PC-3 (cell line): ENCODE measurements around the gene PIN4. TPM values are rescaled to one million over a fixed set of nuclear protein-coding genes. Genes with fewer than 3 reads are reported as not detected.

Source experiments
- ATAC-seq: fragments of 200-7000 bp; cut with Tn5 transposase; 2 replicates; pipeline ENCODE4 v1.9.1; 2020; ENCODE audit warnings: mild to moderate bottlenecking, moderate library complexity
- BruUV-seq: library from RNA; stranded (reverse); fragments of 400-500 nt; replicated peaks from 2 replicates; lab custom pipeline; 2021; lab: Mats Ljungman, UMichigan
- CTCF ChIA-PET: fragments of 300-600 bp; sonication (Branson Sonifier 250); formaldehyde crosslinking; loops from one replicate; lab custom pipeline; 2022; ENCODE audit warnings: antibody characterized with exemption; lab: Charles Lee
- POLR2A ChIA-PET: fragments of 300-600 bp; sonication (Branson Sonifier 250); formaldehyde crosslinking; loops from one replicate; lab custom pipeline; 2022; ENCODE audit warnings: antibody characterized with exemption; ENCODE audit not compliant: unreplicated experiment; lab: Charles Lee
- DNase-seq: peaks from one replicate; pipeline ENCODE4 v3.0.0-alpha.2; 2015
- H2AFZ ChIP-seq: fragments of 300-600 bp; sonication (generic); 2 replicates; pipeline ENCODE4 v1.6.0; 2016; ENCODE audit warnings: antibody characterized with exemption, low read length
- H3F3A ChIP-seq: fragments of 300-600 bp; sonication (generic); one replicate; pipeline ENCODE4 v1.6.0; 2017; ENCODE audit warnings: antibody characterized with exemption, low read length, control low read depth, mild to moderate bottlenecking; ENCODE audit not compliant: unreplicated experiment
- H3K27ac ChIP-seq: fragments of 300-600 bp; sonication (generic); 2 replicates; pipeline ENCODE4 v1.5.1; 2016; ENCODE audit warnings: mild to moderate bottlenecking, low read length
- H3K27me3 ChIP-seq: fragments of 300-600 bp; sonication (generic); 2 replicates; pipeline ENCODE4 v1.6.1; 2016; ENCODE audit warnings: low read length, mixed read lengths
- H3K36me3 ChIP-seq: fragments of 300-600 bp; sonication (generic); 2 replicates; pipeline ENCODE4 v1.6.1; 2016; ENCODE audit warnings: low read depth, mixed run types, low read length, mixed read lengths
- H3K4me1 ChIP-seq: fragments of 300-600 bp; sonication (generic); 2 replicates; pipeline ENCODE4 v1.5.1; 2016; ENCODE audit warnings: low read length; ENCODE audit not compliant: insufficient read depth
- H3K4me2 ChIP-seq: fragments of 300-600 bp; sonication (generic); 2 replicates; pipeline ENCODE4 v1.6.0; 2016; ENCODE audit warnings: low read length
- H3K4me3 ChIP-seq: fragments of 300-600 bp; sonication (generic); 2 replicates; pipeline ENCODE4 v1.5.1; 2016; ENCODE audit warnings: mild to moderate bottlenecking, low read length, mixed read lengths
- H3K79me2 ChIP-seq: fragments of 300-600 bp; sonication (generic); 2 replicates; pipeline ENCODE4 v1.6.1; 2017; ENCODE audit warnings: low read length, mixed read lengths
- H3K9ac ChIP-seq: fragments of 300-600 bp; sonication (generic); 2 replicates; pipeline ENCODE4 v1.6.0; 2016; ENCODE audit warnings: mild to moderate bottlenecking, low read length
- H3K9me2 ChIP-seq: fragments of 300-600 bp; sonication (generic); replicated peaks from 2 replicates; pipeline ENCODE4 v1.6.1; 2016; ENCODE audit warnings: mixed run types, low read length, mixed read lengths
- H3K9me3 ChIP-seq: fragments of 300-600 bp; sonication (generic); 2 replicates; pipeline ENCODE4 v1.6.1; 2016; ENCODE audit warnings: low read length, mixed read lengths
- H4K20me1 ChIP-seq: fragments of 300-600 bp; sonication (generic); 2 replicates; pipeline ENCODE4 v1.6.1; 2016; ENCODE audit warnings: low read length, mixed read lengths
- EZH2 ChIP-seq: fragments of 300-600 bp; sonication (generic); IDR thresholded peaks from one replicate; pipeline ENCODE4 v1.6.1; 2017; ENCODE audit warnings: antibody characterized with exemption, mild to moderate bottlenecking, low read length; ENCODE audit not compliant: unreplicated experiment
- EZH2phosphoT487 ChIP-seq: fragments of 300-600 bp; sonication (generic); IDR thresholded peaks from 2 replicates; pipeline ENCODE4 v1.6.1; 2018; ENCODE audit warnings: mild to moderate bottlenecking, antibody characterized with exemption, low read length, borderline replicate concordance
- intact Hi-C: fragments of 100-400 bp; cut with micrococcal nuclease; formaldehyde crosslinking; loops from 2 replicates; pipeline ENCODE4 v1.9.0; 2023
- total RNA-seq: library from RNA; depleted of rRNA; stranded (reverse); fragments of >200 nt; gene quantifications from 2 replicates; pipeline ENCODE4 v1.2.3, GENCODE V29; 2014
- TF ChIP-seq, protein P1 (sequence below): fragments of 300-600 bp; sonication (generic); conservative IDR thresholded peaks from 2 replicates; pipeline ENCODE4 v1.5.1; 2017; ENCODE audit warnings: antibody characterized with exemption, low read depth, mild to moderate bottlenecking, low read length

The PIN4 gene
- total RNA-seq, 1 experiment from 2014 or later = 30.0 TPM

DNA sequence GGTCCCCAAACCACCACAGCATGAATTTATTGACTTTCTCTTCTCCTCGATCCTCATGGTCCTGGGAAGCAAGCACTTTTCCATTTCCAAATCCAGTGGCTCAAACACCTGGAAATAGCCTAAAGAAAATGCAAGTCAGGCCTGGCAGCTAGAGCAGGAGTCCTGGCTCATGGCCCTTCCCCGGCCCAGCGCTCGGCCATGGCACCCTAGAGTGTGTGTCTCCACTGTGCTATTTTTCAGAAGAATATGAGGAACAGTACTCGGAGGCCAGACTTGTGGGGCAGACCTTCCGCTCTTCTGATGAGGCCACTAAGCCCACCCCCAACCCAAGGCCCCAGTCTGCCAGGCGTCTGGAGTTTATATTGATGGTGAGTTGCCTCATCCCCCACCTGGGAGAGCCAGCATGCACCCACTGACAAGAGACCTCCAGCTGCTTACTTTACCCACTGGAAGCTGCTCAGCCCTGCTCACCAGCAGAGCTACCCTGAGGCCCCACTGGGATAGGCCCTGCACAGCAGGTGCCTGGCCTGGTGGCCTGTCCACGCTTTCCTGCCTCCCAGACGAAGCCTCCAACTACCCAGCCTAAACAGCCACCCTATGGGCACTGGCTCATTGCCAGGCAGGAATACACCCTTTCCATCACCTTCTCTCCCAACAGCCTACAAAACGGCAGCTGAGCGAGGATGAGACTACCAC is 47.6 kb upstream of the PIN4 start:
- ATAC-seq (no peak), DNase-seq (no peak)
- ChIA-PET CTCF (no interaction called here), POLR2A (no interaction called here)
- H3K9me3 ChIP-seq = no peaks in the 10 kb centered on the region
- TF ChIP-seq EZH2phosphoT487 = no peak
- TF ChIP-seq, protein P1, sequence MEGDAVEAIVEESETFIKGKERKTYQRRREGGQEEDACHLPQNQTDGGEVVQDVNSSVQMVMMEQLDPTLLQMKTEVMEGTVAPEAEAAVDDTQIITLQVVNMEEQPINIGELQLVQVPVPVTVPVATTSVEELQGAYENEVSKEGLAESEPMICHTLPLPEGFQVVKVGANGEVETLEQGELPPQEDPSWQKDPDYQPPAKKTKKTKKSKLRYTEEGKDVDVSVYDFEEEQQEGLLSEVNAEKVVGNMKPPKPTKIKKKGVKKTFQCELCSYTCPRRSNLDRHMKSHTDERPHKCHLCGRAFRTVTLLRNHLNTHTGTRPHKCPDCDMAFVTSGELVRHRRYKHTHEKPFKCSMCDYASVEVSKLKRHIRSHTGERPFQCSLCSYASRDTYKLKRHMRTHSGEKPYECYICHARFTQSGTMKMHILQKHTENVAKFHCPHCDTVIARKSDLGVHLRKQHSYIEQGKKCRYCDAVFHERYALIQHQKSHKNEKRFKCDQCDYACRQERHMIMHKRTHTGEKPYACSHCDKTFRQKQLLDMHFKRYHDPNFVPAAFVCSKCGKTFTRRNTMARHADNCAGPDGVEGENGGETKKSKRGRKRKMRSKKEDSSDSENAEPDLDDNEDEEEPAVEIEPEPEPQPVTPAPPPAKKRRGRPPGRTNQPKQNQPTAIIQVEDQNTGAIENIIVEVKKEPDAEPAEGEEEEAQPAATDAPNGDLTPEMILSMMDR = no peak
- TF ChIP-seq EZH2 = no peak
- no peak overlapping the region for H3K4me2 ChIP-seq
- H4K20me1 ChIP-seq = no peaks in the 10 kb centered on the region
- H2AFZ ChIP-seq = no peak overlapping the region
- BruUV-seq = no TSS peak
- H3K79me2 ChIP-seq = no peaks in the 10 kb centered on the region
- H3K9ac ChIP-seq = no peak overlapping the region
- H3K4me1 ChIP-seq = no peaks in the 10 kb centered on the region; the same call in 1 of the 2 replicates
- H3F3A ChIP-seq = no peaks in the 10 kb centered on the region
- peaks cover 12% of the 10 kb centered on the region for H3K27me3 ChIP-seq
- intact Hi-C loops = no loop called here
- H3K9me2 ChIP-seq = no peaks in the 10 kb centered on the region
- no peaks in the 10 kb centered on the region for H3K36me3 ChIP-seq
- H3K4me3 ChIP-seq = no peak overlapping the region
- H3K27ac ChIP-seq = no peak overlapping the region

DNA sequence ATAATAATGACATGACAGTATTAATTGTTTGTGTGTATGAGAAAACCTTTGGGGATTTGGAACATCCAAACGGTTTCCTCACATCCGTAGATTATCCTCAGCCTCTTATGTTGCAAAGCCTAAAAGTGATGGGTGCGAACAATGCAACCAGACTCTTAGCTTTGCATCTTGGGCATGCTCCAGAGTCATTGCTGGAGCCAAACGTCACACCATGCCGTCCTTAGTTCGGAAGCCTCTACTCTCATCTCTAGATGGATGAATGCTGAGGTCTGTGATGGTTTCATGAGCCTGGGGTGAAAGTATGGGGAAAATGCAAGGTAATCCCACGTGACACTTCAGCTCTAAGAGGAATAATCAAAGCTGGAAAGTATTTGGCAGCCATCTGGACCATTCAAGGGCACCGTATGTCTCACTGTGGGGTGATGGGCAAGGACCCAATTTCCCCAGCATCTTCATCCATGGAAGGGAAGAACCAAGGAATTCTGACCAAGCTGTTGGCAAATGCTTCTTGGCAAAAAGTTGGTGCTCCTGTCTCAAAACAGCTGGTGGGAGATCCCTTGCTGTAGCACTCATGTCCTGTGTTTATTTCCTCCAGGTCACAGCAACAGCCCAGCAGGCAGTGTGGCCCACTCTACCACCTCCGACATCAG is 43.6 kb upstream of the PIN4 start:
- TF ChIP-seq, protein P1 = no peak
- TF ChIP-seq EZH2phosphoT487 (no peak), EZH2 (no peak)
- ChIA-PET CTCF (no interaction called here), POLR2A (interaction anchor here (0.6 kb wide), 1 partner anchor 572 kb away, joined by 5 read pairs; no protein-coding TSS in a partner anchor)
- no TSS peak for BruUV-seq
- Histone ChIP-seq H3K79me2 (no peaks in the 10 kb centered on the region), H3K27ac (no peak overlapping the region), H3K9me3 (no peaks in the 10 kb centered on the region), H3K36me3 (no peaks in the 10 kb centered on the region), H2AFZ (no peak overlapping the region), H3K9ac (no peak overlapping the region), H3K4me1 (peaks cover 5% of the 10 kb centered on the region), H4K20me1 (no peaks in the 10 kb centered on the region), H3K27me3 (peaks cover under 1% of the 10 kb centered on the region; the same call in 1 of the 2 replicates), H3K4me2 (no peak overlapping the region), H3F3A (no peaks in the 10 kb centered on the region), H3K9me2 (no peaks in the 10 kb centered on the region), H3K4me3 (no peak overlapping the region)
- intact Hi-C loops = no loop called here
- DNase-seq (no peak), ATAC-seq (no peak)

DNA sequence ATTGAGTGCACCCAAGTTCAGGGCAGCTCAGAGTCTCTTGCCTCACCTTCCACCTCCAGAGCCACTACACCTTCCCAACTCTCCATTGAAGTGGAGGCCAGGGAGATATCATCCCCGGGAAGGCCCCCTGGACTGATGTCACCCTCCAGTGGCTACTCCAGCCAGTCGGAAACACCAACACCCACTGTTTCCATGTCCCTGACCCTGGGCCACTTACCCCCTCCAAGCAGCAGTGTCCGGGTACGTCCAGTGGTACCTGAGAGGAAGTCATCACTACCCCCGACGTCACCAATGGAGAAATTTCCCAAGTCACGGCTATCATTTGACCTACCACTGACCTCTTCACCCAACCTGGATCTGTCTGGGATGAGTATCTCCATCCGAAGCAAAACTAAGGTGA is 42.0 kb upstream of the PIN4 start:
- CTCF ChIA-PET = no interaction called here
- H2AFZ ChIP-seq = no peak overlapping the region
- no peak for ATAC-seq

More for the DNA sequence above, 42.0 kb upstream of the PIN4 start:
- H3K4me1 ChIP-seq = peaks cover 5% of the 10 kb centered on the region
- no peaks in the 10 kb centered on the region for H3K27me3 ChIP-seq
- no peak overlapping the region for H3K27ac ChIP-seq
- TF ChIP-seq EZH2 = no peak
- TF ChIP-seq EZH2phosphoT487 = no peak
- TF ChIP-seq, protein P1 = no peak
- no peaks in the 10 kb centered on the region for H3F3A ChIP-seq
- intact Hi-C loops = no loop called here
- no peaks in the 10 kb centered on the region for H4K20me1 ChIP-seq
- no peaks in the 10 kb centered on the region for H3K36me3 ChIP-seq
- no peak overlapping the region for H3K4me2 ChIP-seq
- H3K9me3 ChIP-seq = no peaks in the 10 kb centered on the region
- no peak for DNase-seq
- no peak overlapping the region for H3K4me3 ChIP-seq
- POLR2A ChIA-PET = no interaction called here
- no TSS peak for BruUV-seq
- no peak overlapping the region for H3K9ac ChIP-seq
- H3K9me2 ChIP-seq = no peaks in the 10 kb centered on the region
- H3K79me2 ChIP-seq = no peaks in the 10 kb centered on the region
